Neural progenitor cell (in vitro differentiated cells): ENCODE data around the gene THEMIS2. TPM values are rescaled to one million over a fixed set of nuclear protein-coding genes. Genes with fewer than 3 reads are reported as not detected.
"Not testable (repeated sequence)": the region's sequence is repeated elsewhere in the genome, so short reads cannot be mapped to it uniquely, and the experiment has no call there.

Source experiments
- DNase-seq: peaks from one replicate; pipeline ENCODE4 v3.0.0-alpha.2; 2016; ENCODE audit warnings: low spot score
- H2AFZ ChIP-seq: fragments of 200-600 bp; sonication (generic); replicated peaks from 2 replicates; pipeline ENCODE4 v1.6.1; 2016; ENCODE audit warnings: antibody characterized with exemption
- H3F3A ChIP-seq: fragments of 200-600 bp; sonication (generic); 2 replicates; pipeline ENCODE4 v1.6.1; 2016; ENCODE audit warnings: antibody characterized with exemption, low read depth
- H3K27ac ChIP-seq: fragments of 200-600 bp; sonication (generic); 2 replicates; pipeline ENCODE4 v1.5.1; 2016; ENCODE audit warnings: mild to moderate bottlenecking
- H3K27me3 ChIP-seq: fragments of 200-600 bp; sonication (generic); 2 replicates; pipeline ENCODE4 v1.6.1; 2016; ENCODE audit warnings: mild to moderate bottlenecking, moderate library complexity
- H3K36me3 ChIP-seq: fragments of 200-600 bp; sonication (generic); 2 replicates; pipeline ENCODE4 v1.5.1; 2016
- H3K4me1 ChIP-seq: fragments of 200-600 bp; sonication (generic); 2 replicates; pipeline ENCODE4 v1.6.1; 2016; ENCODE audit warnings: mixed run types
- H3K4me2 ChIP-seq: fragments of 200-600 bp; sonication (generic); 2 replicates; pipeline ENCODE4 v1.6.1; 2016
- H3K4me3 ChIP-seq: fragments of 200-600 bp; sonication (generic); 2 replicates; pipeline ENCODE4 v1.5.1; 2016
- H3K79me2 ChIP-seq: fragments of 200-600 bp; sonication (generic); 2 replicates; pipeline ENCODE4 v1.6.1; 2016; ENCODE audit warnings: low read depth
- H3K9ac ChIP-seq: fragments of 200-600 bp; sonication (generic); 2 replicates; pipeline ENCODE4 v1.6.1; 2016
- H3K9me3 ChIP-seq: fragments of 200-600 bp; sonication (generic); 2 replicates; pipeline ENCODE4 v1.5.1; 2016; ENCODE audit warnings: low read depth
- H4K20me1 ChIP-seq: fragments of 200-600 bp; sonication (generic); 2 replicates; pipeline ENCODE4 v1.6.1; 2016; ENCODE audit warnings: low read depth
- H3K27ac Mint-ChIP-seq: 3 replicates; pipeline ENCODE4 v1.8.0; 2021; ENCODE audit warnings: mixed read lengths
- H3K27me3 Mint-ChIP-seq: 2 replicates; pipeline ENCODE4 v1.8.0; 2022; ENCODE audit warnings: low read depth, mild to moderate bottlenecking, inconsistent platforms, moderate library complexity, mixed read lengths; ENCODE audit not compliant: insufficient read depth
- H3K36me3 Mint-ChIP-seq: 3 replicates; pipeline ENCODE4 v1.8.0; 2021; ENCODE audit warnings: mixed read lengths
- H3K4me1 Mint-ChIP-seq: 3 replicates; pipeline ENCODE4 v1.8.0; 2021; ENCODE audit warnings: mixed read lengths
- H3K4me3 Mint-ChIP-seq: 3 replicates; pipeline ENCODE4 v1.8.0; 2021; ENCODE audit warnings: mild to moderate bottlenecking, moderate library complexity, mixed read lengths
- H3K9me3 Mint-ChIP-seq: 3 replicates; pipeline ENCODE4 v1.8.0; 2020; ENCODE audit warnings: mixed read lengths
- EZH2 ChIP-seq: fragments of 200-600 bp; sonication (generic); IDR thresholded peaks from 2 replicates; pipeline ENCODE4 v1.6.1; 2017; ENCODE audit warnings: antibody characterized with exemption, mild to moderate bottlenecking, moderate library complexity
- EZH2phosphoT487 ChIP-seq: fragments of 200-600 bp; sonication (generic); IDR thresholded peaks from 2 replicates; pipeline ENCODE4 v1.6.1; 2017; ENCODE audit warnings: antibody characterized with exemption
- total RNA-seq: library from RNA; depleted of rRNA; stranded (reverse); fragments of >200 nt; gene quantifications from 2 replicates; pipeline ENCODE4 v1.2.3, GENCODE V29; 2015; ENCODE audit warnings: low replicate concordance
- TF ChIP-seq, protein P1 (sequence below): fragments of 200-600 bp; sonication (generic); IDR thresholded peaks from 2 replicates; pipeline ENCODE4 v1.5.1; 2017; ENCODE audit warnings: antibody characterized with exemption, mild to moderate bottlenecking

The THEMIS2 gene
- total RNA-seq, 1 donor from 2014 or later = 1.7 TPM

DNA sequence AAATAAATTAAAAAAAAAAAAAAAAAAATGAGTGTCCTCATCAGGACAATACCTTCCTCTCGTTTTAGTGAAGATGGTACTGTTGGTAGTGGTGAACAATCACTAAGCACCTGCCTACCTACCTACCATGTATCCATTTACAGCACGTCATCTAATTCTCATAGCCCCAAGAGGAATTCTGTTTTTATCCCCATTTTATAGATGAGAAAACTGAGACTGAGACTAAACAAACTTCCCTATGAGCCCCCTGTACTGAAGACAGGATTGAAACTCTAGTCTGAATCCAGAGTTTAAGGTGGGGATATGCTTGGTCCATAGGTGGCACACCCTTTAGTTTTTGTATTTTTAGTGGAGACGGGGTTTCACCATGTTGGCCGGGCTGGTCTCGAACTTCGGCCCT, 17.3 kb upstream of the THEMIS2 start:
- no peak overlapping the region for H3K4me3 ChIP-seq
- no peak overlapping the region for H2AFZ ChIP-seq
- Mint-ChIP-seq H3K9me3 (peaks cover 6% of the 10 kb centered on the region), H3K4me3 (no peak overlapping the region), H3K27me3 (peaks cover 3% of the 10 kb centered on the region), H3K27ac (no peak overlapping the region), H3K4me1 (peaks cover 7% of the 10 kb centered on the region), H3K36me3 (peaks cover 17% of the 10 kb centered on the region)
- H3K4me1 ChIP-seq = no peaks in the 10 kb centered on the region
- H3K27ac ChIP-seq = no peak overlapping the region
- H3K27me3 ChIP-seq = no peaks in the 10 kb centered on the region
- no peak for DNase-seq
- H3F3A ChIP-seq = peaks cover 13% of the 10 kb centered on the region
- H3K79me2 ChIP-seq = no peaks in the 10 kb centered on the region
- no peaks in the 10 kb centered on the region for H3K9me3 ChIP-seq
- H3K36me3 ChIP-seq = peaks cover 15% of the 10 kb centered on the region
- TF ChIP-seq EZH2phosphoT487 (no peak), EZH2 (no peak)
- TF ChIP-seq, protein P1, sequence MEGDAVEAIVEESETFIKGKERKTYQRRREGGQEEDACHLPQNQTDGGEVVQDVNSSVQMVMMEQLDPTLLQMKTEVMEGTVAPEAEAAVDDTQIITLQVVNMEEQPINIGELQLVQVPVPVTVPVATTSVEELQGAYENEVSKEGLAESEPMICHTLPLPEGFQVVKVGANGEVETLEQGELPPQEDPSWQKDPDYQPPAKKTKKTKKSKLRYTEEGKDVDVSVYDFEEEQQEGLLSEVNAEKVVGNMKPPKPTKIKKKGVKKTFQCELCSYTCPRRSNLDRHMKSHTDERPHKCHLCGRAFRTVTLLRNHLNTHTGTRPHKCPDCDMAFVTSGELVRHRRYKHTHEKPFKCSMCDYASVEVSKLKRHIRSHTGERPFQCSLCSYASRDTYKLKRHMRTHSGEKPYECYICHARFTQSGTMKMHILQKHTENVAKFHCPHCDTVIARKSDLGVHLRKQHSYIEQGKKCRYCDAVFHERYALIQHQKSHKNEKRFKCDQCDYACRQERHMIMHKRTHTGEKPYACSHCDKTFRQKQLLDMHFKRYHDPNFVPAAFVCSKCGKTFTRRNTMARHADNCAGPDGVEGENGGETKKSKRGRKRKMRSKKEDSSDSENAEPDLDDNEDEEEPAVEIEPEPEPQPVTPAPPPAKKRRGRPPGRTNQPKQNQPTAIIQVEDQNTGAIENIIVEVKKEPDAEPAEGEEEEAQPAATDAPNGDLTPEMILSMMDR = no peak
- H3K4me2 ChIP-seq = no peak overlapping the region
- no peak overlapping the region for H3K9ac ChIP-seq
- no peaks in the 10 kb centered on the region for H4K20me1 ChIP-seq

DNA sequence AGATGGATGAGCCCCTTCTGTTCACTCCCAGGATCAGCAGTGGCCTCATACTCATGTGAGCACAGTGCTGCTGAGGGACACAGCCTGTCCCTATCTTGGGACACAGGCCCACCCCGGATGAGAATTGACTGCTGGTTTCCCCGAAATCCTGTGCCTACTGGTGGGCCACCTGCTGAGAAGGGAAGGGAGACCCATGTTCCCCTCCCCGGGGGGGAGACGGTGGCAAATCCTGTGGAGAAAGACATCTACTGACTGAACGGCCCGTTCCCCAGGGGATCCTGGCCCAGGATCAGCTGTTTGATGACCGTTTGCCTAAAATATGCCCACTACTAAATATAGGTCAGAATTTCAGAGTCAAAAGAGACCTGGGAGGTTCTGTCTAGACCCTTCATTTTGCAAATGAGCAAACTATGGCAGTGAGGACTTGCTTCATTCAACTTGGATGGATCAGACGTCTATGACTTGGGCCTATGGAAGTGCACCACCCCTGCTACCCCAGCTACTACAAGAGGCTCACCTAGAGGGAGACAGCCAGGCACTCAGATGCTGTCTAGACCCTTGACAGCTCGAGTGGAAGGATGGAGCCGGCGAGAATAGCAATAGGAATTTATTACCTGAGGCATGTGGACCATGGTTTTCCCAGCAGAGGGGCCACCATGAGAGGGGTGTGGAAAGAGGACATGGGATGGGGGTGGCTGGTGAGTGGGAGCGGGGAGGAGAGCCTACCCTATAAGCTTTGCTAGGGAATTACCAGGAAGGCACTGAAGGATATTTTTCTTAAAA, 15.6 kb upstream of the THEMIS2 start:
- Mint-ChIP-seq H3K27ac (peak overlapping the region; percentile 52), H3K4me1 (peaks cover 7% of the 10 kb centered on the region), H3K27me3 (peaks cover 2% of the 10 kb centered on the region), H3K4me3 (no peak overlapping the region), H3K9me3 (peaks cover 2% of the 10 kb centered on the region), H3K36me3 (peaks cover 1% of the 10 kb centered on the region)
- H3K27me3 ChIP-seq = no peaks in the 10 kb centered on the region
- no peaks in the 10 kb centered on the region for H4K20me1 ChIP-seq
- no peak overlapping the region for H3K4me2 ChIP-seq
- no peak overlapping the region for H2AFZ ChIP-seq
- no peak overlapping the region for H3K27ac ChIP-seq
- TF ChIP-seq, protein P1 = no peak
- TF ChIP-seq EZH2phosphoT487 (no peak), EZH2 (no peak)
- no peaks in the 10 kb centered on the region for H3K79me2 ChIP-seq
- DNase-seq = no peak
- H3K4me1 ChIP-seq = no peaks in the 10 kb centered on the region
- H3F3A ChIP-seq = no peaks in the 10 kb centered on the region
- H3K4me3 ChIP-seq = no peak overlapping the region
- peaks cover under 1% of the 10 kb centered on the region for H3K36me3 ChIP-seq
- H3K9me3 ChIP-seq = no peaks in the 10 kb centered on the region
- no peak overlapping the region for H3K9ac ChIP-seq

GRCh38 chr1:27857552-27857951, 14.8 kb upstream of the THEMIS2 start:
- H3K9me3 Mint-ChIP-seq, H3K9ac ChIP-seq, H3K27me3 Mint-ChIP-seq, DNase-seq, H3K4me2 ChIP-seq, H3K9me3 ChIP-seq, H3K4me1 ChIP-seq, H2AFZ ChIP-seq, H3K36me3 ChIP-seq, H3K27ac Mint-ChIP-seq, H3K36me3 Mint-ChIP-seq, H3F3A ChIP-seq, H4K20me1 ChIP-seq, H3K79me2 ChIP-seq, H3K4me3 Mint-ChIP-seq, H3K27me3 ChIP-seq, H3K27ac ChIP-seq, H3K4me3 ChIP-seq: not testable (repeated sequence)
- peaks cover 11% of the 10 kb centered on the region for H3K4me1 Mint-ChIP-seq
